Mononuclear cell (primary cell): Measurements from ENCODE around the gene SLC9B2. TPM values are rescaled to one million over a fixed set of nuclear protein-coding genes. Genes with fewer than 3 reads are reported as not detected.
"Not testable (repeated sequence)": the region's sequence is repeated elsewhere in the genome, so short reads cannot be mapped to it uniquely, and the experiment has no call there.

Source experiments
- H3K27me3 ChIP-seq: 2 replicates; pipeline ENCODE4 v1.6.0; 2011; ENCODE audit warnings: low read length, control low read depth; ENCODE audit not compliant: insufficient read depth
- H3K4me1 ChIP-seq: 2 replicates; pipeline ENCODE4 v1.5.1; 2011; ENCODE audit warnings: mild to moderate bottlenecking, low read length, control low read depth; ENCODE audit not compliant: insufficient read depth
- H3K4me3 ChIP-seq: 2 replicates; pipeline ENCODE4 v1.5.1; 2011; ENCODE audit warnings: mild to moderate bottlenecking, low read length, moderate library complexity
- H3K9me3 ChIP-seq: 2 replicates; pipeline ENCODE4 v1.5.1; 2011; ENCODE audit warnings: low read depth, mild to moderate bottlenecking, control low read depth, low read length
- total RNA-seq: library from RNA; depleted of rRNA; stranded (reverse); fragments of >200 nt; gene quantifications from one replicate; pipeline ENCODE4 v1.2.3, GENCODE V29; 2012

Gene SLC9B2
- total RNA-seq, 1 donor, result 20.4 TPM

DNA sequence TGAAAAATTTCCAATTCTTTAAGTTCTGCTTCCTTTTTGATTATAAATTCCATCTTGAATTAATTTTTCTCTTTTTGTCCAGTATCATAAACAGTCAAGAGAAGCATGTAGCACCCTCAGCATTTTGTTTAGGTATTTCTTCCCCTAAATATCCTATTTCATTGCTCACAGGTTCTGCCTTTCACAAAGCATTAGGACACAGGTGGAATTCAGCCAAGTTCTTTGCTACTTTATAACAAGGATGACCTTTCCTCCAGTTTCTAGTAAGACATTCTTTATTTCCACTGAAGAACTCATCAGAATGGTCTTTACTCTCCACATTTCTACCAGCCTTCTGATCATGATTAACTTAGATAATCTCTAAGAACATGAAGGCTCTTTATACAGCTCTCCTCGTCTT, 64.5 kb downstream of the SLC9B2 start:
- Histone ChIP-seq H3K4me1 (no peaks in the 10 kb centered on the region), H3K27me3 (no peaks in the 10 kb centered on the region), H3K9me3 (no peaks in the 10 kb centered on the region), H3K4me3 (no peak overlapping the region)

DNA sequence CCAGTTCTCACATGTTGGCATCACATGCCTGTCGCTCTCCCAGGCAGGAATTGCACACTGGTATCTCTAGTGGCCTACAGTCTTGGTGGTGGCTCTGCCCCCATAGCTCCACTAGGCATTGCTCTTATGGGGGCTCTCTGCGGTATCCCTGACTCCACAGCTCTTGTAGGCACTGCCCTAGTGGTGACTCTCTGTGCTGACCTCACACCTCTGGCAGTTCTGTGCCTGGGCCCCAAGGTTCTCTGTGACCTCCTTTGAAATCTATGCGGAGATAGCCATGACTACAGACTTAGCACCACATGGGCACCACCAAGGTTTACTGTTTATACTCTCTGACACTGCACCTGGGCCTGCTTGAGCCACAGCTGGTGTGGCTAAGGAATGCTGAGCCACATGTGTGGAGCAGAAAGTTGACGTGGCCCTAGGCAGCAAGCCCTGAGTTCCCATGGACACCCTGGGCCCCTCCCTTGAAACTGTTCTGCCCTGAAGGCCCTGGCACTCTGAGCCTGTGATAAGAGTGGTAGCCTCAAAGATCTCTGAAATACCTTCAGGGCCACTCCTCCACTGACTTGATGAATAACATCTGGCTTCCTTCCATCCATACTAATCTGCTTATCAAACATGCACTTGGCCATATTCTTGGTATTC, 65.1 kb downstream of the SLC9B2 start:
- Histone ChIP-seq H3K9me3 (no peaks in the 10 kb centered on the region), H3K4me3 (no peak overlapping the region), H3K4me1 (no peaks in the 10 kb centered on the region), H3K27me3 (no peaks in the 10 kb centered on the region)

GRCh38 chr4:103010804-103011203, 65.8 kb downstream of the SLC9B2 start:
- H3K9me3 ChIP-seq, result no peaks in the 10 kb centered on the region
- H3K4me1 ChIP-seq, result no peaks in the 10 kb centered on the region
- H3K4me3 ChIP-seq, result no peak overlapping the region
- no peaks in the 10 kb centered on the region for H3K27me3 ChIP-seq

DNA sequence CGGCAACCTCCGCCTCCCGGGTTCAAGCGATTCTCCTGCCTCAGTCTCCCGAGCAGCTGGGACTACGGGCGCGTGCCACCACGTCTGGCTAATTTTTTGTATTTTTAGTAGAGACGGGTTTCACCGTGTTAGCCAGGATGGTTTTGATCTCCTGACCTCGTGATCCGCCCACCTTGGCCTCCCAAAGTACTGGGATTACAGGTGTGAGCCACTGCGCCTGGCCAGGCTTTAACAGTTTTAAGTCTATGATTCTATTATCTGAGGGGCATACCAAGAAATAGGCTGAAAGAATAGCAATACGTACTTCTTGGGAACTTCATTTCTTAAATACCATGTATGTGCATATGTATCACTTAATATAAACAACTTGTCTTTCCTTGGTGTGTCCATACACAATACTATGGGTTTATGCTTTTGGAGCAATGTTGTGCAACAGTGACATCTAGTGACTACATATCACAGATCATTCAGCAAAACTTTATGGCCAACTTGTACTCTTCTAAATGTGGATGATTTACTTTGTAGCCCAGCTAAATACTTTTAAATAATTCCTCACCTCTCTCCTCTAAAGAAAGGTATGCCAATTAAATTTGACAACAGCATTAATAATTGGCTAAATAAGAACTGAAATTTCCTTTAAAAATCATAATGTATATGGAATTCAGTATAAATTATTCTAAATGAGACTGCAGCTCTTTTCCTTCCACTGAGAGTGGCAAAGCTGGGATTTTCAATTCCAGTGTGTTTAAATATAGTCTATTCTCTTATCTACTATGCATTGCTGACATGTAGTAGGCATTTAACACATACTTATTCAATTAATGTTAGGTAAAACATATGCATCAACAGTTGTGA, 67.5 kb downstream of the SLC9B2 start:
- Histone ChIP-seq H3K4me1 (no peaks in the 10 kb centered on the region), H3K27me3 (no peaks in the 10 kb centered on the region)

GRCh38 chr4:103002551-103002950, 74.0 kb downstream of the SLC9B2 start:
- Histone ChIP-seq H3K4me3 (no peak overlapping the region), H3K4me1 (no peaks in the 10 kb centered on the region), H3K27me3 (no peaks in the 10 kb centered on the region), H3K9me3 (no peaks in the 10 kb centered on the region)

More for the DNA sequence above, 67.5 kb downstream of the SLC9B2 start:
- H3K4me3 ChIP-seq, result no peak overlapping the region
- no peaks in the 10 kb centered on the region for H3K9me3 ChIP-seq

GRCh38 chr4:102994803-102995202, 81.8 kb downstream of the SLC9B2 start:
- Histone ChIP-seq H3K27me3 (no peaks in the 10 kb centered on the region), H3K9me3 (no peaks in the 10 kb centered on the region), H3K4me3 (no peak overlapping the region), H3K4me1 (no peaks in the 10 kb centered on the region)

GRCh38 chr4:102993985-102994384, 82.6 kb downstream of the SLC9B2 start:
- not testable (repeated sequence) for H3K9me3 ChIP-seq, H3K27me3 ChIP-seq, H3K4me1 ChIP-seq, H3K4me3 ChIP-seq

- Histone ChIP-seq H3K27me3 (no peaks in the 10 kb centered on the region), H3K4me1 (no peaks in the 10 kb centered on the region), H3K9me3 (no peaks in the 10 kb centered on the region), H3K4me3 (no peak overlapping the region)
Observed at GRCh38 chr4:102988429-102989020, 88.0 kb downstream of the SLC9B2 start.

GRCh38 chr4:102981005-102981404, 95.6 kb downstream of the SLC9B2 start:
- Histone ChIP-seq H3K9me3 (no peaks in the 10 kb centered on the region), H3K4me3 (no peak overlapping the region), H3K27me3 (no peaks in the 10 kb centered on the region), H3K4me1 (no peaks in the 10 kb centered on the region)

Other genes with a start within 250 kb of the SLC9B2 start
- 711 TPM for gene UBE2D3, start 249.2 kb downstream of the SLC9B2 start, total RNA-seq
- gene CISD2, start 207.8 kb downstream of the SLC9B2 start, total RNA-seq, result 11.9 TPM
- gene SLC9B1, start 57.1 kb downstream of the SLC9B2 start, total RNA-seq, result 3.4 TPM
- gene BDH2, start 23.1 kb upstream of the SLC9B2 start, total RNA-seq, result 11.2 TPM
- 3.7 TPM for gene CENPE, start 121.6 kb upstream of the SLC9B2 start, total RNA-seq